Brain microvascular endothelial cell (primary cell): Measurements from ENCODE around the gene KIRREL3.

Experiments
- DNase-seq: peaks from one replicate; pipeline ENCODE4 v3.0.0-alpha.2; 2020
- H3K27ac ChIP-seq: fragments of 250-450 bp; sonication (Bioruptor Pico); 2 replicates; pipeline ENCODE4 v1.5.1; 2020; ENCODE audit warnings: mild to moderate bottlenecking, moderate library complexity
- H3K27me3 ChIP-seq: fragments of 250-450 bp; sonication (Bioruptor Pico); replicated peaks from 2 replicates; pipeline ENCODE4 v1.5.1; 2020; ENCODE audit warnings: mild to moderate bottlenecking
- H3K36me3 ChIP-seq: fragments of 250-450 bp; sonication (Bioruptor Pico); replicated peaks from 2 replicates; pipeline ENCODE4 v1.5.1; 2020; ENCODE audit warnings: mild to moderate bottlenecking
- H3K4me3 ChIP-seq: 2 replicates; pipeline ENCODE4 v1.5.1; 2011; ENCODE audit warnings: low read depth, mild to moderate bottlenecking, control low read depth, low read length, moderate library complexity
- CTCF ChIP-seq: IDR thresholded peaks from 2 replicates; pipeline ENCODE4 v1.5.1; 2011; ENCODE audit warnings: low read depth, mild to moderate bottlenecking, moderate library complexity, low read length, control low read depth, inconsistent platforms; ENCODE audit errors: missing control alignments
- in situ Hi-C: cut with HindIII; loops from 2 replicates; pipeline ENCODE4 v1.10.0; 2017; ENCODE audit warnings: low sequenced_read_pairs, low pct_ligation_motif_present

Gene KIRREL3

GRCh38 chr11:126636911-126637794 is 363.4 kb downstream of the KIRREL3 start:
- in situ Hi-C loops, result no loop called here
- no peak for TF ChIP-seq CTCF
- no peaks in the 10 kb centered on the region for H3K27me3 ChIP-seq
- H3K27ac ChIP-seq, result peak overlapping the region; percentile 38
- no peak overlapping the region for H3K4me3 ChIP-seq
- DNase-seq, result peak; percentile 52
- H3K36me3 ChIP-seq, result no peaks in the 10 kb centered on the region

GRCh38 chr11:126635511-126635910 is 365.1 kb downstream of the KIRREL3 start:
- no peak overlapping the region for H3K27ac ChIP-seq
- DNase-seq, result no peak
- no peaks in the 10 kb centered on the region for H3K27me3 ChIP-seq
- H3K4me3 ChIP-seq, result no peak overlapping the region
- H3K36me3 ChIP-seq, result no peaks in the 10 kb centered on the region
- in situ Hi-C loops, result no loop called here
- no peak for TF ChIP-seq CTCF

GRCh38 chr11:126634963-126635362 is 365.6 kb downstream of the KIRREL3 start:
- in situ Hi-C loops, result no loop called here

DNA sequence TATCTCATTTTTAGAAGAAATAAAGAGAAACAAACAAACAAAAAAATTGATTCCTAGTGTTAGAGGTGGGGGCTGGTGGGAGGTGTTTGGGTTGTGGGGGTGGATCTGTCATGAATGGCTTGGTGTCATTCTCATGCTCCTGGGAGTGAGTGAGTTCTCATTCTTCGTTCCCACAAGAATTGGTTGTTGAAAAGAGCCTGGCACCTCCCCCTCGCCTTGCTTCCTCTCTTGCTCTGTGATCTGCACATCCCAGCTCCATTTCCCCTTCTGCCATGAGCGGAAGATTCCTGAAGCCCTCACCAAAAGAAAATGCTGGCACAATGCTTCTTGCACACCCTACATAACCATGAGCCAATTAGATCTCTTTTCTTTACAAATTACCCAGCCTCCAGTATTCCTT is 367.2 kb downstream of the KIRREL3 start:
- Histone ChIP-seq H3K27ac (no peak overlapping the region), H3K27me3 (no peaks in the 10 kb centered on the region), H3K36me3 (no peaks in the 10 kb centered on the region), H3K4me3 (no peak overlapping the region)
- no peak for DNase-seq
- in situ Hi-C loops, result no loop called here
- TF ChIP-seq CTCF, result no peak

More at GRCh38 chr11:126634963-126635362, 365.6 kb downstream of the KIRREL3 start:
- no peak for TF ChIP-seq CTCF
- Histone ChIP-seq H3K27ac (no peak overlapping the region), H3K27me3 (no peaks in the 10 kb centered on the region), H3K36me3 (no peaks in the 10 kb centered on the region), H3K4me3 (no peak overlapping the region)
- no peak for DNase-seq

DNA sequence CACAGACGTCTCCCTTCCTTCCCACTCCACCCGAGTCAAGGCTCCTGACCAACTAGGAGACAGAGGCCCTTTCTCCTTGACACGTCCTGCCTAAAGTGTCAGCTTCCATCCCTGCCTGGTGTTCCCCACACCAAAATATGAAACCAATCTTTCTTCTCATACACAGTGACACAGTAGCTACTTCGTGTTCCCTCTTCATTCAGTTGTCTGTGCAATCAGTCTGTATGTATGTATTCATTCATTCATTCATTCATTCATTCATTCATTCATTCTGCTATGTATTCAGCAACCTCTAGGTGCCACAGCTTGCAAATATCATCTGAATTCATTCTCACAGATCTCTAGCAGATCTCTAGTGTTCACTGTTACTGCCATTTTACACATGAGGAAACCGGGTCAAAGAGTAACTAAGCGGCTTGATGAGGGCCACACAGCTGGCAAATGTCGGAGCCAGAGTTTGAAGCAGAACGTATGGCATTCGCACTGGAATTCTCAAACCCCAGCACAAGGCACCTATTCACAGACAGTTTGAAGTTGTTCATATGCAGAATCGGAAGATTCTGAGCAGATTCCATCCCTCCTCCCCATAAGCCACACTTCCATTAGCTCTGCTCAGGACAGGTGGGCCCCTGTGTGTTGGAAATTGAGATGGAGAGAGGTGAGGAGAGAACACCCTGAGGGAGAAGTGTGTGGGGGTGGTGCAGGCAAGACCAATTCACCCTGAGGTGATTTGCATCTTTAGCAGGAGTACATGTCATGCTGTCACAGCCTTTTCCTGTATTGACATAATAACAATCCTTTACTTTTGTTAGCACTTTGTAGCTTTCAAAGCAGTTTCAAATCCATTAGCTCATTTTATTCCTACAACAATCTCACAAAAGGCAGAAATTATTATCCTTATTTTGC is 369.4 kb downstream of the KIRREL3 start:
- no peak overlapping the region for H3K27ac ChIP-seq
- H3K27me3 ChIP-seq, result no peaks in the 10 kb centered on the region
- H3K4me3 ChIP-seq, result no peak overlapping the region
- no peaks in the 10 kb centered on the region for H3K36me3 ChIP-seq
- no peak for TF ChIP-seq CTCF
- no peak for DNase-seq
- in situ Hi-C loops, result no loop called here
